ENCODE results near the gene RHEBL1.

RHEBL1 gene

GRCh38 chr12:49021292-49021915 lies 48.4 kb downstream of the RHEBL1 start:
- no peak overlapping the region for H3K4me3 ChIP-seq (ENCODE audit: low read length)
- H3F3A ChIP-seq (ENCODE audit: insufficient read depth, low read length) = peaks cover 18% of the 10 kb centered on the region
- H3K27ac ChIP-seq (ENCODE audit: low read length) = no peak overlapping the region
- no peak overlapping the region for H3K9ac ChIP-seq (ENCODE audit: low read length)
- no peak overlapping the region for H2AFZ ChIP-seq (ENCODE audit: low read length)
- TF ChIP-seq EZH2 (optimal IDR thresholded peaks at IDR 0.05; ENCODE audit: low read depth, low read length) (no peak), CTCF (IDR thresholded peaks at IDR 0.05; ENCODE audit: low read length) (no peak), EZH2phosphoT487 (IDR thresholded peaks at IDR 0.05; ENCODE audit: low read length) (no peak)
- 0 out of 2 replicates have a peak, but pooled peaks cover 3% of the 10 kb centered on the region for H3K4me1 ChIP-seq (ENCODE audit: low read length)
- no peak for DNase-seq
- H4K20me1 ChIP-seq (ENCODE audit: insufficient read depth, low read length) = no peaks in the 10 kb centered on the region
- no peaks in the 10 kb centered on the region for H3K9me3 ChIP-seq (replicated peaks; ENCODE audit: insufficient read depth, low read length)
- H3K27me3 ChIP-seq (replicated peaks; ENCODE audit: insufficient read depth, low read length) = no peaks in the 10 kb centered on the region
- H3K4me2 ChIP-seq (ENCODE audit: low read depth, low read length) = no peak overlapping the region
- H3K9me2 ChIP-seq (replicated peaks; ENCODE audit: insufficient read depth, low read length) = no peaks in the 10 kb centered on the region
- peaks cover 16% of the 10 kb centered on the region for H3K79me2 ChIP-seq (ENCODE audit: low read length)
- H3K36me3 ChIP-seq (replicated peaks; ENCODE audit: insufficient read depth, low read length) = no peaks in the 10 kb centered on the region; the same call in 1 of the 2 replicates

- Histone ChIP-seq H3K4me2 (ENCODE audit: low read depth, low read length) (no peak overlapping the region), H2AFZ (ENCODE audit: low read length) (no peak overlapping the region), H3K27me3 (replicated peaks; ENCODE audit: insufficient read depth, low read length) (no peaks in the 10 kb centered on the region), H3K9me2 (replicated peaks; ENCODE audit: insufficient read depth, low read length) (no peaks in the 10 kb centered on the region), H3K79me2 (ENCODE audit: low read length) (peaks cover 24% of the 10 kb centered on the region), H3K4me3 (ENCODE audit: low read length) (no peak overlapping the region), H3K9ac (ENCODE audit: low read length) (no peak overlapping the region), H4K20me1 (ENCODE audit: insufficient read depth, low read length) (no peaks in the 10 kb centered on the region), H3F3A (ENCODE audit: insufficient read depth, low read length) (peaks cover 18% of the 10 kb centered on the region), H3K36me3 (replicated peaks; ENCODE audit: insufficient read depth, low read length) (no peaks in the 10 kb centered on the region), H3K27ac (ENCODE audit: low read length) (no peak overlapping the region), H3K4me1 (ENCODE audit: low read length) (0 out of 2 replicates have a peak, but pooled peaks cover 3% of the 10 kb centered on the region), H3K9me3 (replicated peaks; ENCODE audit: insufficient read depth, low read length) (no peaks in the 10 kb centered on the region)
- no peak for TF ChIP-seq EZH2phosphoT487 (IDR thresholded peaks at IDR 0.05; ENCODE audit: low read length)
- TF ChIP-seq CTCF (IDR thresholded peaks at IDR 0.05; ENCODE audit: low read length) = no peak
- TF ChIP-seq EZH2 (optimal IDR thresholded peaks at IDR 0.05; ENCODE audit: low read depth, low read length) = no peak
- no peak for DNase-seq
Measured at GRCh38 chr12:49020441-49020840, 49.3 kb downstream of the RHEBL1 start.

- H3K9ac ChIP-seq (ENCODE audit: low read length) = peak overlapping the region; percentile 89; the same call in 1 of the 2 replicates
- no peaks in the 10 kb centered on the region for H3K9me3 ChIP-seq (replicated peaks; ENCODE audit: insufficient read depth, low read length)
- H3K79me2 ChIP-seq (ENCODE audit: low read length) = peaks cover 28% of the 10 kb centered on the region
- 0 out of 2 replicates have a peak, but pooled peaks cover 3% of the 10 kb centered on the region for H3K4me1 ChIP-seq (ENCODE audit: low read length)
- no peak for TF ChIP-seq EZH2phosphoT487 (IDR thresholded peaks at IDR 0.05; ENCODE audit: low read length)
- peak; percentile 40 for TF ChIP-seq CTCF (IDR thresholded peaks at IDR 0.05; ENCODE audit: low read length)
- no peak overlapping the region for H2AFZ ChIP-seq (ENCODE audit: low read length)
- peak; percentile 46 for DNase-seq
- no peak overlapping the region for H3K4me3 ChIP-seq (ENCODE audit: low read length)
- peaks cover 18% of the 10 kb centered on the region for H3F3A ChIP-seq (ENCODE audit: insufficient read depth, low read length)
- H3K27ac ChIP-seq (ENCODE audit: low read length) = peak overlapping the region; percentile 84; the same call in 1 of the 2 replicates
- H3K4me2 ChIP-seq (ENCODE audit: low read depth, low read length) = peak overlapping the region; percentile 81; the same call in 1 of the 2 replicates
- H4K20me1 ChIP-seq (ENCODE audit: insufficient read depth, low read length) = no peaks in the 10 kb centered on the region
- H3K9me2 ChIP-seq (replicated peaks; ENCODE audit: insufficient read depth, low read length) = no peaks in the 10 kb centered on the region
- H3K27me3 ChIP-seq (replicated peaks; ENCODE audit: insufficient read depth, low read length) = no peaks in the 10 kb centered on the region
- H3K36me3 ChIP-seq (replicated peaks; ENCODE audit: insufficient read depth, low read length) = no peaks in the 10 kb centered on the region
Measured at GRCh38 chr12:49019443-49020324, 50.1 kb downstream of the RHEBL1 start.
